ENCODE results near the gene ARPC2. TPM values are rescaled to one million over a fixed set of nuclear protein-coding genes. Genes with fewer than 3 reads are reported as not detected.

The ARPC2 gene
- total RNA-seq, 3 donors from 2014 or later = 262 to 322 (median 313) TPM

DNA sequence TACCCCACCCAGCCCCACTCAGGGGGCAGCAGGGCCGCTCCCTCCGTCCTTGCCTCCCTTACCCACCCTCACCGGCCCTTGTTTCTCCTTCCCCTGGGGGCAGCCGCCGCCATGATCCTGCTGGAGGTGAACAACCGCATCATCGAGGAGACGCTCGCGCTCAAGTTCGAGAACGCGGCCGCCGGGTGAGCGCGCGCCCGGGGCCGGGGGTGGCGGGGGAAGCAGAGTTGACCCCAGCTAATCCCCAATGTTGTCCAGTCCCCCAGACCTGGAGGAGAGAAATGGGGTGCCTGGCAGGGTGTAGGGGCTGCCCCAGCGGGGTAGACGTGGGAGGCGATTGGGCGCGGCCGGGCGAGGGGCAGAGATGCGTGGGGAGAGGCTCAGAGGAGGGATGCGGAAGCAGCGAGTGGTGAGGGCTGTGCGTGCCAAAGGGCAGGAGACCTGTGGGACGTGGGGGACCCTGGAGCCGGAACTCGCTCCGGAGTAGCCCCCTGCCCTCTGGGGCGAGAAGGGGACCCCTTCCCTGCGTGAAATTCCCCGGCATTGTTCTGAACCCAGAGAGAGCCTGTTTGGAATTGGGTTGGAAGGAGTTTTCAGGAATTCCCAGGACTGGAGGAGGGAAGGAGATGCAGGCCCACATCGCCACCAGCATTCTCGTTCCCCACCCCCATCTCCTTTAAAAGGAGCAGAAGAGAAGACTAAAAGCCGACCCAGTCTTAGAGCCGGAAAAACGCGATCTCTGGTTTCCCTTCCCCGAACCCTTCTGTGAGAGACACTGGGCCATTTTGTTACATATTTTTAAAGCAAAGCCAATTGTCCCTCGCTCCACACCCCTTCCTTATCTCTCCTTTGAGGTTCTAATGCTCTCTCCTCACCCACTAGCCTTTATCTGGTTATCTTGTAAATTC lies 625 bp downstream of the ARPC2 start:
- Histone ChIP-seq H3K4me3 (peak overlapping the region; percentile 93), H3K9me3 (no peaks in the 10 kb centered on the region), H3K36me3 (ENCODE audit: low read depth) (no peaks in the 10 kb centered on the region), H3K4me1 (ENCODE audit: low read depth) (peaks cover 49% of the 10 kb centered on the region)
- ATAC-seq (peak; percentile 83), DNase-seq (peak; percentile 70 to 90 (median 84))
- intact Hi-C loops (cut with DNase I, micrococcal nuclease) = no loop called here
- no peak for TF ChIP-seq CTCF (IDR thresholded peaks at IDR 0.05)

GRCh38 chr2:218218268-218219185 lies 1.5 kb downstream of the ARPC2 start:
- no peak for TF ChIP-seq CTCF (IDR thresholded peaks at IDR 0.05)
- H3K9me3 ChIP-seq = no peaks in the 10 kb centered on the region
- DNase-seq (no peak), ATAC-seq (no peak)
- intact Hi-C loops (cut with DNase I, micrococcal nuclease) = no loop called here
- no peaks in the 10 kb centered on the region for H3K36me3 ChIP-seq (ENCODE audit: low read depth)
- peak overlapping the region; percentile 93 for H3K4me3 ChIP-seq
- H3K4me1 ChIP-seq (ENCODE audit: low read depth) = peaks cover 55% of the 10 kb centered on the region

DNA sequence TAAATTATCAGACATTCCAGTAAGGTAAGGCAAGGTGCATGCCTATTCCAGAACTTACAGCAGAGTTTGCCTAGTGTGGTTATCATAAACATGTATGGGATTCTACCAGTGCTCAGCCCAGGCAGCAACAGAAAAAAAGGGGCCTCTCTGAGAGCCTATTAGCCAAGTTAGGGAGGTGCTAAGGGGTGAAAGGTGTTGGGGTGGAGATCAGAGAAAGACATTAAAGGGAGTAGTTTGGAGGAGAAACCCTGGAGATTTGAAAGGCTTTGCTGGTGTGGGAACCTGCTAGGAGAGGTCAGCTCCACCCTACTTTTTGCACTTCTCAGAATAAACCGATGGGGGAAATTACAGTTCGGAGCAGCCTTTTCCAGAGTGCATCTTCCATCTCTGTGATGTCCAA lies 2.9 kb downstream of the ARPC2 start:
- H3K36me3 ChIP-seq (ENCODE audit: low read depth) = no peaks in the 10 kb centered on the region
- ATAC-seq = no peak
- no peak for TF ChIP-seq CTCF (IDR thresholded peaks at IDR 0.05)
- DNase-seq = no peak
- no peaks in the 10 kb centered on the region for H3K9me3 ChIP-seq
- peaks cover 60% of the 10 kb centered on the region for H3K4me1 ChIP-seq (ENCODE audit: low read depth)
- no peak overlapping the region for H3K4me3 ChIP-seq
- intact Hi-C loops (cut with DNase I, micrococcal nuclease) = no loop called here

DNA sequence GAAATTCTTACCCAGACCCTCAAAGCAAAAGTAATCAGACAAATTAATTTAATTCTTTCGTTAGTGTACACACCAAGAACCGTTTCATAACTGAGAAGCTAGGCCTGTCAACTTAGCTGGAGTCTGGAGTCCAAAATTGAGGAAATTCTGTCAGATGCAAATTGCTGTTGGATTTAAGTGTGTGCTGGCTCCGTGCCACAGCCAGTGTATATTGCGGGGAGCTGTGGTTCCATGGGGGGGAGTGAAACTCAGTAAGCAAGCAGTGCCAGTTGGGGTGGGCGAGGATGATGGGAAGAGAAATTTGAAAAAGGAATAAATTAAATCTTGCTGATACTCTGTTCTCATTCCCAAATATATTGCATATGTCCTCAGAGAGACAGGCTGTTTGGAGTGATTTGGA lies 4.0 kb downstream of the ARPC2 start:
- ATAC-seq (no peak), DNase-seq (no peak)
- Histone ChIP-seq H3K4me3 (no peak overlapping the region), H3K36me3 (ENCODE audit: low read depth) (no peaks in the 10 kb centered on the region), H3K4me1 (ENCODE audit: low read depth) (peaks cover 59% of the 10 kb centered on the region), H3K9me3 (no peaks in the 10 kb centered on the region)
- intact Hi-C loops (cut with DNase I, micrococcal nuclease) = no loop called here
- TF ChIP-seq CTCF (IDR thresholded peaks at IDR 0.05) = no peak

DNA sequence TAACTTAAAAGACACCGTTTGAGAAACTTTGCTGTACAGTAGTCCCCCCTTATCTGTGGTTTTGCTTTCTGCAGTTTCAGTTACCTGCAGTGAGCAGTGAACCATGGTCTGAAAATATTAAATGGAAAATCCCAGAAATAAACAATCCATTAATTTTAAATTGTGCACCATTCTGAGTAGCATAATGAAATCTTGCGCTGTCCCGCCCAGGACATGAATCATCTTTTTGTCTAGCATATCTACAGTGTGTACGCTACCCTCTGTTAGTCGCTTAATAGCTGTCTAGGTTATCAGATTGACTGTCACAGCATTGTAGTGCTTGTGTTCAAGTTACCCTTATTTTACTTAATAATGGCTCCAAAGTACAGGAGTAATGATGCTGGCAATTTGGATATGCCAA lies 6.1 kb downstream of the ARPC2 start:
- no peaks in the 10 kb centered on the region for H3K36me3 ChIP-seq (ENCODE audit: low read depth)
- no peak for TF ChIP-seq CTCF (IDR thresholded peaks at IDR 0.05)
- no peaks in the 10 kb centered on the region for H3K9me3 ChIP-seq
- intact Hi-C loops (cut with DNase I, micrococcal nuclease) = no loop called here
- H3K4me3 ChIP-seq = no peak overlapping the region
- peaks cover 53% of the 10 kb centered on the region for H3K4me1 ChIP-seq (ENCODE audit: low read depth)
- DNase-seq (no peak), ATAC-seq (peak; percentile 39)
